Body of pancreas (tissue), 4 donors: ENCODE data around the gene LDHAL6A.

Source experiments
- CTCF ChIP-seq, 7 experiments: fragments of 450-650 bp in 4 of 7; fragments of 200-600 bp in 3 of 7; sonication (generic) in 3 of 7; IDR thresholded peaks; one replicate each; pipeline ENCODE4 v1.5.1; 2016 to 2019; ENCODE audit warnings: antibody characterized with exemption in 7 of 7
- POLR2A ChIP-seq, 3 donors: fragments of 450-650 bp; IDR thresholded peaks; one replicate each; pipeline ENCODE4 v1.6.1; 2016; ENCODE audit warnings: antibody characterized with exemption in 3 of 3, mild to moderate bottlenecking in 2 of 3

DNA sequence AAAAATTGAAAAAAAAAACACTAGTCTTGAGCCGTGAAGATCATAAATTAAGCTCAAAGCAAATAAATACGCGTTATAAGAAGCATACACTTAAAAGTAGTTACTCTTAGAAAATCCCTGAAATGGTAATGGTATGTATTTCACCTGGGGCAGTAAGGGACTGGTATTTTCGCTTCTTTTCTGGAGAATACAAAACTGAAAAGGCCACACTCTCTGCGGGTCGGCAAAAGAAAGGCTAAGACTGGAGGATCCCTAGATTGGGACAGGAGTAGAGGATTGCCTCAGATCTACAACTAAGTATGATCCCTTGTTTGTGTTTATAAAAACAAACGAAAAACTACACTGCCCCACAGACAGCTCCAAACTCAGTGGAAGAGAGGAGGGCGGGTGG, 70.5 kb downstream of the LDHAL6A start:
- no peak for TF ChIP-seq CTCF (IDR thresholded peaks at IDR 0.05)
- TF ChIP-seq POLR2A (IDR thresholded peaks at IDR 0.05): no peak
